ENCODE results near the gene PRL. TPM values are rescaled to one million over a fixed set of nuclear protein-coding genes. Genes with fewer than 3 reads are reported as not detected.

The PRL gene
- total RNA-seq, 1 experiment from 2014 or later = not detected

GRCh38 chr6:22263748-22264147 is 33.1 kb downstream of the PRL start:
- TF ChIP-seq CTCF (IDR thresholded peaks at IDR 0.05; ENCODE audit: insufficient read depth in 1 of 2, low read depth in 1 of 2, low read length in 1 of 2, severe bottlenecking in 1 of 2, unreplicated experiment in 1 of 2) = no peak
- Histone ChIP-seq H3K9me3 (no peaks in the 10 kb centered on the region), H3K36me3 (ENCODE audit: control insufficient read depth, insufficient read depth, low read length) (no peaks in the 10 kb centered on the region), H3K4me1 (no peaks in the 10 kb centered on the region), H3K27me3 (replicated peaks; ENCODE audit: control insufficient read depth, insufficient read depth, low read length) (no peaks in the 10 kb centered on the region), H3K4me3 (ENCODE audit: low read depth, low read length) (no peak overlapping the region)
- Mint-ChIP-seq H3K4me3 (ENCODE audit: unreplicated experiment) (no peak overlapping the region), H3K36me3 (ENCODE audit: insufficient read depth, unreplicated experiment) (no peaks in the 10 kb centered on the region), H3K9me3 (ENCODE audit: unreplicated experiment) (no peaks in the 10 kb centered on the region), H3K4me1 (ENCODE audit: low read depth, unreplicated experiment) (no peaks in the 10 kb centered on the region), H3K27me3 (ENCODE audit: insufficient read depth, unreplicated experiment) (no peaks in the 10 kb centered on the region), H3K27ac (ENCODE audit: unreplicated experiment) (no peak overlapping the region)
- DNase-seq = no peak
- no TSS peak for BruUV-seq (replicated peaks)
- ChIA-PET POLR2A (no interaction called here), CTCF (no interaction called here)
- intact Hi-C loops (cut with micrococcal nuclease; ENCODE audit: unreplicated experiment) = no loop called here

- no peak overlapping the region for H3K4me3 ChIP-seq (ENCODE audit: low read depth, low read length)
- TF ChIP-seq CTCF (IDR thresholded peaks at IDR 0.05; ENCODE audit: insufficient read depth in 1 of 2, low read depth in 1 of 2, low read length in 1 of 2, severe bottlenecking in 1 of 2, unreplicated experiment in 1 of 2) = no peak
- DNase-seq = no peak
- H3K4me1 Mint-ChIP-seq (ENCODE audit: low read depth, unreplicated experiment) = peaks cover 12% of the 10 kb centered on the region
- H3K27me3 ChIP-seq (replicated peaks; ENCODE audit: control insufficient read depth, insufficient read depth, low read length) = no peaks in the 10 kb centered on the region
- H3K4me3 Mint-ChIP-seq (ENCODE audit: unreplicated experiment) = no peak overlapping the region
- intact Hi-C loops (cut with micrococcal nuclease; ENCODE audit: unreplicated experiment) = loop anchor here (5.0 kb wide), 3 partner anchors 107 to 572 kb away; no protein-coding TSS in a partner anchor
- POLR2A ChIA-PET = no interaction called here
- CTCF ChIA-PET = no interaction called here
- H3K9me3 ChIP-seq = no peaks in the 10 kb centered on the region
- H3K36me3 Mint-ChIP-seq (ENCODE audit: insufficient read depth, unreplicated experiment) = no peaks in the 10 kb centered on the region
- H3K4me1 ChIP-seq = peaks cover 22% of the 10 kb centered on the region
- no peak overlapping the region for H3K27ac Mint-ChIP-seq (ENCODE audit: unreplicated experiment)
- BruUV-seq (replicated peaks) = no TSS peak
- no peaks in the 10 kb centered on the region for H3K36me3 ChIP-seq (ENCODE audit: control insufficient read depth, insufficient read depth, low read length)
- peaks cover 10% of the 10 kb centered on the region for H3K9me3 Mint-ChIP-seq (ENCODE audit: unreplicated experiment)
- no peaks in the 10 kb centered on the region for H3K27me3 Mint-ChIP-seq (ENCODE audit: insufficient read depth, unreplicated experiment)
These were observed 42.0 kb downstream of the PRL start for GRCh38 chr6:22254886-22255285.

- H3K27ac Mint-ChIP-seq (ENCODE audit: unreplicated experiment) = no peak overlapping the region
- no peaks in the 10 kb centered on the region for H3K27me3 Mint-ChIP-seq (ENCODE audit: insufficient read depth, unreplicated experiment)
- H3K9me3 Mint-ChIP-seq (ENCODE audit: unreplicated experiment) = peaks cover 10% of the 10 kb centered on the region
- no peak overlapping the region for H3K4me3 Mint-ChIP-seq (ENCODE audit: unreplicated experiment)
- Histone ChIP-seq H3K27me3 (replicated peaks; ENCODE audit: control insufficient read depth, insufficient read depth, low read length) (no peaks in the 10 kb centered on the region), H3K9me3 (no peaks in the 10 kb centered on the region; the same call in 1 of the 2 replicates), H3K4me3 (ENCODE audit: low read depth, low read length) (no peak overlapping the region), H3K36me3 (ENCODE audit: control insufficient read depth, insufficient read depth, low read length) (no peaks in the 10 kb centered on the region), H3K4me1 (peaks cover 30% of the 10 kb centered on the region)
- POLR2A ChIA-PET = no interaction called here
- peaks cover 16% of the 10 kb centered on the region for H3K4me1 Mint-ChIP-seq (ENCODE audit: low read depth, unreplicated experiment)
- no peak for DNase-seq
- intact Hi-C loops (cut with micrococcal nuclease; ENCODE audit: unreplicated experiment) = loop anchor here (5.0 kb wide), 3 partner anchors 108 to 573 kb away; no protein-coding TSS in a partner anchor
- CTCF ChIA-PET = no interaction called here
- no peak for TF ChIP-seq CTCF (IDR thresholded peaks at IDR 0.05; ENCODE audit: insufficient read depth in 1 of 2, low read depth in 1 of 2, low read length in 1 of 2, severe bottlenecking in 1 of 2, unreplicated experiment in 1 of 2)
- no TSS peak for BruUV-seq (replicated peaks)
- no peaks in the 10 kb centered on the region for H3K36me3 Mint-ChIP-seq (ENCODE audit: insufficient read depth, unreplicated experiment)
These were observed 42.7 kb downstream of the PRL start for GRCh38 chr6:22253955-22254655.
